BE2C (cell line): Measurements from ENCODE around the gene PPP3CB.
A peak's percentile ranks its signal among the peaks of the same experiment; 100 is the strongest.

Experiments
- DNase-seq: peaks from one replicate; pipeline ENCODE4 v3.0.0-alpha.2; 2020
- H3K27me3 ChIP-seq: fragments of 250-450 bp; sonication (Bioruptor Pico); 2 replicates; pipeline ENCODE4 v1.5.1; 2020; ENCODE audit warnings: mild to moderate bottlenecking
- H3K36me3 ChIP-seq: fragments of 250-450 bp; sonication (Bioruptor Pico); 2 replicates; pipeline ENCODE4 v1.5.1; 2020; ENCODE audit warnings: mild to moderate bottlenecking
- H3K4me1 ChIP-seq: fragments of 250-450 bp; sonication (Bioruptor Pico); 2 replicates; pipeline ENCODE4 v1.5.1; 2020
- H3K4me3 ChIP-seq: 2 replicates; pipeline ENCODE4 v1.5.1; 2011; ENCODE audit warnings: low read depth, low read length
- H3K9me3 ChIP-seq: fragments of 250-450 bp; sonication (Bioruptor Pico); 2 replicates; pipeline ENCODE4 v1.5.1; 2020
- TF ChIP-seq, protein P1 (sequence below): IDR thresholded peaks from 2 replicates; pipeline ENCODE4 v1.5.1; 2012; ENCODE audit warnings: mild to moderate bottlenecking, low read depth, low read length

Gene PPP3CB

DNA sequence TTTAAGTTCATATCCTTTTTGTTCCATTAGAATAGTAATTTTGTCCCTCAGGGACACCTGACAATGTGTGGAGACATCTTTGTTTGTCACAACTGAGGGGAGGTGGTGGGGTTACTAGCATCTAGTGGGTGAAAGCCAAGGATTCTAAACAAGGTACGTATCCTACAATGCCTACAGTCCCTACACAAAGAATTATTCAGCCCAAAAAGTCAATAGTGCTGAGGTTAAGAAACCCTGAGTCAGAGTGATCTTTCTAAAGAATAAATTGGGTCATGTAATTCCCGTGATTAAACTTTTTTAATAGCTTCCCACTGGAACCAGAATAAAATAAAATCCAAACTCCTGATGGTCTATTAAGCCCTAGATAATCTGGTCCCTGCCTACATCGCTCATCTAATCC is 79.3 kb downstream of the PPP3CB start:
- no peak for DNase-seq
- no peaks in the 10 kb centered on the region for H3K36me3 ChIP-seq
- TF ChIP-seq, protein P1, sequence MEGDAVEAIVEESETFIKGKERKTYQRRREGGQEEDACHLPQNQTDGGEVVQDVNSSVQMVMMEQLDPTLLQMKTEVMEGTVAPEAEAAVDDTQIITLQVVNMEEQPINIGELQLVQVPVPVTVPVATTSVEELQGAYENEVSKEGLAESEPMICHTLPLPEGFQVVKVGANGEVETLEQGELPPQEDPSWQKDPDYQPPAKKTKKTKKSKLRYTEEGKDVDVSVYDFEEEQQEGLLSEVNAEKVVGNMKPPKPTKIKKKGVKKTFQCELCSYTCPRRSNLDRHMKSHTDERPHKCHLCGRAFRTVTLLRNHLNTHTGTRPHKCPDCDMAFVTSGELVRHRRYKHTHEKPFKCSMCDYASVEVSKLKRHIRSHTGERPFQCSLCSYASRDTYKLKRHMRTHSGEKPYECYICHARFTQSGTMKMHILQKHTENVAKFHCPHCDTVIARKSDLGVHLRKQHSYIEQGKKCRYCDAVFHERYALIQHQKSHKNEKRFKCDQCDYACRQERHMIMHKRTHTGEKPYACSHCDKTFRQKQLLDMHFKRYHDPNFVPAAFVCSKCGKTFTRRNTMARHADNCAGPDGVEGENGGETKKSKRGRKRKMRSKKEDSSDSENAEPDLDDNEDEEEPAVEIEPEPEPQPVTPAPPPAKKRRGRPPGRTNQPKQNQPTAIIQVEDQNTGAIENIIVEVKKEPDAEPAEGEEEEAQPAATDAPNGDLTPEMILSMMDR, result no peak

DNA sequence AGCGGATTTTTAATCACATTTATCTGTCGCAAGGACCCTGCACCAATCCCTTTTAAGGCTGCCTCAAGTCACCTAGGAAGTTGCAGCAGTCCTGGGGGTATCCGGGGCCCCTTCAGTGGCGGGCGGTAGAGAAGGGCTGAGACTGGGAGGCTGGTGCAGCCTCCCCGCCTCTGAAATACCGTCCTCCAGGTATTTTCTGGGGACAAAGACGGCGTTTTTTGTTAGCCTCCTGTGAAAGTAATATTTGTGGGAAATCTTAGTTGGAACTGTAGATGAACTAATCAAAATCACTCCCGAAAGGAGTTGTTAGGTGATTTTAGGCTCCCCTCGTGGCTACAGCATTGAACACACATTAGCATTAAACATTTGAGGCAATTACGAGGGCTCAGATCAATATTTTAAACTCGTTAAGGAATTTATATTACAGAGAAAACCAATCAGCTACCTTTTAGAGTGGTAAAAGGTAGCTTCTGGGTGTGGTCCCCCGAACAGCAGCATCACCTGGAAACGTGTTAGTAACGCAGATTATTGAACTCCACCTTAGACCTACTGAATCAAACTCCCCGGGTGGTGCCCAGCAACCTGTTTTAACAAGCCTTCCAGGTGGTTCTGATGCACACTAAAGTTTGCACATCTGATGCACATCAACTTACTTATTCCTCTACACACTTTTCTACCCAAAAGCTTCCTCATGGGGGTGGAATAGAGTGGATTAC is 81.4 kb downstream of the PPP3CB start:
- no peaks in the 10 kb centered on the region for H3K27me3 ChIP-seq
- H3K4me1 ChIP-seq, result no peaks in the 10 kb centered on the region; the same call in 1 of the 2 replicates
- no peaks in the 10 kb centered on the region for H3K9me3 ChIP-seq
- no peaks in the 10 kb centered on the region for H3K36me3 ChIP-seq
- no peak for DNase-seq
- TF ChIP-seq, protein P1, result no peak
- H3K4me3 ChIP-seq, result peak overlapping the region; percentile 95

More for the DNA sequence above, 79.3 kb downstream of the PPP3CB start:
- Histone ChIP-seq H3K4me1 (no peaks in the 10 kb centered on the region; the same call in 1 of the 2 replicates), H3K27me3 (no peaks in the 10 kb centered on the region), H3K9me3 (no peaks in the 10 kb centered on the region), H3K4me3 (no peak overlapping the region)

DNA sequence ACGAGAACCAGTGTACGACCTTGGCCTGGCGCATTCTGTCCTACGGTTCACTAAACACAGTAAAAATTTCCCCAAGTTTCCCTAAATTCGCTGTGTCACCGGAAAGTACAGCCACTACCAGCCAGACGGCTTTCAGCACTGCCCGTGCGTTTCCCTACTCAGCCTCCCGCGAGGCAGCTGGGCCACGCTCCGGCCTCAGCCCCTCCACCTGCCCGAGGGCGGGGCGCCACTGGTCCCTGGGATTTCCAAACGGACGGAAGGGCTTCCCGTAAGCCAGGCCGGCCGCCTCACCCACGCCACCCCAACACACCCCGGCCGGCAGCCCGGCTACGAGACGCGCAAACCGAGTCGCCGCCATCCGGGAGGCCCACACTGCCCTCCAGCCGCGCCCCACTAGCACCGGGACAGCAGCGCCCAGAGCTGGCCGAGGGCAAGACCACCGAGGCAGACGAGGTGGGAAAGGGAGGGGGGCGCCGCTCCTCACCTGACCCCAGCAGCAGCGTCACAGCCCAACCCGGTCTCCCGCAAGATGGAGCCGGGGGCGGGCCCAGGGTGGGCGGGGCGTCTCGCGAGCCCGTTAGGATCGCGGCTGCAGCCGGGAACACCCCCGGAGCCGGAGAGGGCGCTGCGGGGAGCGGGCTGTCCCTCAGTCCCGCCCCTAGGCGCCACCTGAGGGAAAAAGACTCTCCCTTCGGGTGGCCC is 82.1 kb downstream of the PPP3CB start, which contains the start of gene ANXA7:
Gene ANXA7 (minus strand): TSS at position 531 of the 702 bp plus-strand sequence. CDS start 13,202 bp downstream, outside the sequence.
- peak; percentile 96 for DNase-seq
- H3K36me3 ChIP-seq, result no peaks in the 10 kb centered on the region
- no peaks in the 10 kb centered on the region for H3K9me3 ChIP-seq
- no peaks in the 10 kb centered on the region for H3K27me3 ChIP-seq
- peak within 1 kb of the TSS; percentile 95 for H3K4me3 ChIP-seq
- no peaks in the 10 kb centered on the region; the same call in 1 of the 2 replicates for H3K4me1 ChIP-seq
- TF ChIP-seq, protein P1, result no peak

DNA sequence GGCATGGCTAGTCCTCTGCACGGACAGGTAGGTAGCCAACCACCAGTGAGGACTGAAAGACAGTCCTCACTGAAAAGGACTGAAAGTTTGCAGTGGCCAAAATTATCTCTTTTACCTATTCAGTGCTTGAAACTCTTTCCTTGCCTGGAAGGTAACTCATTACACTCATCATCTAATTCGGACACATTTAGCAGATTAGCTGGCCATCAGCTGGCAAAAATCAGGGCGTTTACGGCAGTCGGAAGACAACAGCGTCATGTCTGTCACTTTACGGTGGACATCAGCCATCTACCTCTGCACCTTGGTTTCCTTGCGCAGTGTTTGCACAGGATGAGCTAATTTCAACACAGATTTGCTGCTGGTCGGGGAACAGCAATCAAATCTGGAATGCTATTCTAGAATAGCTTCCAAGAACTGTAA is 82.7 kb downstream of the PPP3CB start:
- Histone ChIP-seq H3K27me3 (no peaks in the 10 kb centered on the region), H3K4me1 (no peaks in the 10 kb centered on the region; the same call in 1 of the 2 replicates), H3K4me3 (peak overlapping the region; percentile 95), H3K36me3 (no peaks in the 10 kb centered on the region), H3K9me3 (no peaks in the 10 kb centered on the region)
- TF ChIP-seq, protein P1, result no peak
- peak; percentile 22 for DNase-seq

DNA sequence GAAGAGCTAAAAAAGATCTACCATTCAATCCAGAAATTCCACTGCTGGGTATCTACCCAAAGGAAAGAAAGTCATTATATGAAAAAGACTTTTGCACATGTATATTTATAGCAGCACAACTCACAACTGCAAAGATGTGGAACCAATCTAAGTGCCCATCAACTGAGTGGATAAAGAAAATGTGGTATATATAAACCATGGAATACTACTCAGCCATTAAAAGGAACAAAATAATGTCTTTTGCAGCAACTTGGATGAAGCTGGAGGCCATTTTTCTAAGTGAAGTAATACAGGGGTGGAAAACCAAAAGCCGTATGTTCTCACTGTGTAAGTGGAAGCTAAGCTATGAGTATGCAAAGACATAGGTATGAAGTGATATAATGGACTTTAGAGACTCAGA is 84.9 kb downstream of the PPP3CB start:
- Histone ChIP-seq H3K4me3 (no peak overlapping the region), H3K27me3 (no peaks in the 10 kb centered on the region), H3K36me3 (no peaks in the 10 kb centered on the region), H3K4me1 (no peaks in the 10 kb centered on the region; the same call in 1 of the 2 replicates), H3K9me3 (no peaks in the 10 kb centered on the region)
- TF ChIP-seq, protein P1, result no peak
- DNase-seq, result no peak
